Urinary bladder (tissue), 4 donors: Measurements from ENCODE around the gene ARMH1. TPM values are rescaled to one million over a fixed set of nuclear protein-coding genes. Genes with fewer than 3 reads are reported as not detected.

Experiments
- DNase-seq: peaks from one replicate; pipeline ENCODE4 v3.0.0-alpha.2; 2015; ENCODE audit errors: extremely low spot score
- H3K27ac ChIP-seq: one replicate; pipeline ENCODE4 v1.5.1; 2013; ENCODE audit warnings: low read depth, mild to moderate bottlenecking, moderate library complexity
- H3K36me3 ChIP-seq: one replicate; pipeline ENCODE4 v1.6.1; 2013; ENCODE audit warnings: mild to moderate bottlenecking, moderate library complexity; ENCODE audit not compliant: insufficient read depth
- H3K4me1 ChIP-seq: one replicate; pipeline ENCODE4 v1.6.1; 2013; ENCODE audit warnings: mild to moderate bottlenecking, moderate library complexity; ENCODE audit not compliant: insufficient read depth
- H3K4me3 ChIP-seq: one replicate; pipeline ENCODE4 v1.5.1; 2013; ENCODE audit warnings: low read depth, low read length
- whole genome bisulfite sequencing: extraction: QIAGEN DNeasy Blood & Tissue Kit; methylation state at CpG from one replicate; pipeline ENCODE4 v1.1.7; 2013; 5-methylcytosine and 5-hydroxymethylcytosine counted together
- polyA plus RNA-seq: library from polyadenylated mRNA; stranded (reverse); fragments of 200-250 nt; gene quantifications from one replicate; pipeline ENCODE4 v1.2.3, GENCODE V29; 2013
- total RNA-seq: library from RNA; depleted of rRNA; stranded (reverse); fragments of >200 nt; gene quantifications from one replicate; pipeline ENCODE4 v1.2.3, GENCODE V29; 2014
- donor health status: healthy with polysubstance abuse.
- donor health status: healthy.

The ARMH1 gene
- total and polyA plus RNA-seq, 2 donors: 1.4 to 3.5 TPM

- no peaks in the 10 kb centered on the region for H3K4me1 ChIP-seq
- H3K36me3 ChIP-seq: peaks cover 4% of the 10 kb centered on the region
- no peak overlapping the region for H3K4me3 ChIP-seq
- no peak overlapping the region for H3K27ac ChIP-seq
- WGBS: 90% methylated on average over 13 of the region's 13 CpGs
- DNase-seq: no peak
Observed at GRCh38 chr1:44649788-44650158, 24.7 kb upstream of the ARMH1 start.

GRCh38 chr1:44650159-44650831, 24.2 kb upstream of the ARMH1 start:
- Histone ChIP-seq H3K27ac (no peak overlapping the region), H3K36me3 (peaks cover 4% of the 10 kb centered on the region), H3K4me3 (no peak overlapping the region), H3K4me1 (no peaks in the 10 kb centered on the region)
- DNase-seq: no peak
- 77% methylated on average over 23 of the region's 23 CpGs for WGBS

- no peak for DNase-seq
- Histone ChIP-seq H3K27ac (no peak overlapping the region), H3K4me3 (no peak overlapping the region), H3K36me3 (peaks cover 4% of the 10 kb centered on the region), H3K4me1 (no peaks in the 10 kb centered on the region)
- 78% methylated on average over 8 of the region's 8 CpGs for WGBS
Observed at GRCh38 chr1:44651069-44651468, 23.4 kb upstream of the ARMH1 start.

- 44% methylated on average over 7 of the region's 7 CpGs for WGBS
- H3K27ac ChIP-seq: no peak overlapping the region
- no peak for DNase-seq
Observed at GRCh38 chr1:44652445-44653106, 21.9 kb upstream of the ARMH1 start.

GRCh38 chr1:44653107-44653964, 21.2 kb upstream of the ARMH1 start:
- 59% methylated on average over 11 of the region's 11 CpGs for WGBS
- Histone ChIP-seq H3K27ac (no peak overlapping the region), H3K4me1 (no peaks in the 10 kb centered on the region), H3K36me3 (peaks cover 4% of the 10 kb centered on the region), H3K4me3 (no peak overlapping the region)
- DNase-seq: no peak

More at GRCh38 chr1:44652445-44653106, 21.9 kb upstream of the ARMH1 start:
- H3K4me1 ChIP-seq: no peaks in the 10 kb centered on the region
- H3K4me3 ChIP-seq: no peak overlapping the region
- peaks cover 4% of the 10 kb centered on the region for H3K36me3 ChIP-seq

- Histone ChIP-seq H3K4me1 (no peaks in the 10 kb centered on the region), H3K4me3 (no peak overlapping the region), H3K36me3 (peaks cover 4% of the 10 kb centered on the region), H3K27ac (no peak overlapping the region)
- 92% methylated on average over 35 of the region's 35 CpGs for WGBS
- DNase-seq: no peak
Observed at GRCh38 chr1:44654621-44655187, 19.8 kb upstream of the ARMH1 start.

- DNase-seq: no peak
- WGBS: 72% methylated on average over 5 of the region's 5 CpGs
Observed at GRCh38 chr1:44655609-44656008, 18.9 kb upstream of the ARMH1 start.

GRCh38 chr1:44659566-44659965, 14.9 kb upstream of the ARMH1 start:
- no peaks in the 10 kb centered on the region for H3K4me1 ChIP-seq
- 95% methylated on average over 4 of the region's 4 CpGs for WGBS
- H3K4me3 ChIP-seq: no peak overlapping the region
- H3K27ac ChIP-seq: no peak overlapping the region
- no peaks in the 10 kb centered on the region for H3K36me3 ChIP-seq
- DNase-seq: no peak

More at GRCh38 chr1:44655609-44656008, 18.9 kb upstream of the ARMH1 start:
- peaks cover under 1% of the 10 kb centered on the region for H3K36me3 ChIP-seq
- H3K4me1 ChIP-seq: no peaks in the 10 kb centered on the region
- H3K4me3 ChIP-seq: no peak overlapping the region
- no peak overlapping the region for H3K27ac ChIP-seq

- 54% methylated on average over 9 of the region's 9 CpGs for WGBS
- Histone ChIP-seq H3K36me3 (no peaks in the 10 kb centered on the region), H3K4me3 (no peak overlapping the region), H3K27ac (no peak overlapping the region), H3K4me1 (no peaks in the 10 kb centered on the region)
- no peak for DNase-seq
Observed at GRCh38 chr1:44660176-44660575, 14.3 kb upstream of the ARMH1 start.

GRCh38 chr1:44661781-44662682, 12.5 kb upstream of the ARMH1 start:
- 77% methylated on average over 15 of the region's 15 CpGs for WGBS
- H3K4me3 ChIP-seq: no peak overlapping the region

GRCh38 chr1:44662683-44663030, 11.9 kb upstream of the ARMH1 start:
- Histone ChIP-seq H3K4me1 (no peaks in the 10 kb centered on the region), H3K4me3 (no peak overlapping the region), H3K36me3 (no peaks in the 10 kb centered on the region), H3K27ac (no peak overlapping the region)
- WGBS: 73% methylated on average over 5 of the region's 5 CpGs
- no peak for DNase-seq

More at GRCh38 chr1:44661781-44662682, 12.5 kb upstream of the ARMH1 start:
- DNase-seq: no peak
- Histone ChIP-seq H3K4me1 (no peaks in the 10 kb centered on the region), H3K27ac (no peak overlapping the region), H3K36me3 (no peaks in the 10 kb centered on the region)

GRCh38 chr1:44663417-44663816, 11.1 kb upstream of the ARMH1 start:
- WGBS: 97% methylated on average over 5 of the region's 5 CpGs
- DNase-seq: no peak

More at GRCh38 chr1:44663417-44663816, 11.1 kb upstream of the ARMH1 start:
- no peaks in the 10 kb centered on the region for H3K4me1 ChIP-seq
- no peak overlapping the region for H3K4me3 ChIP-seq
- no peaks in the 10 kb centered on the region for H3K36me3 ChIP-seq
- no peak overlapping the region for H3K27ac ChIP-seq
